ENCODE results near the gene OR10J1. TPM values are rescaled to one million over a fixed set of nuclear protein-coding genes. Genes with fewer than 3 reads are reported as not detected.

OR10J1 gene, protein sequence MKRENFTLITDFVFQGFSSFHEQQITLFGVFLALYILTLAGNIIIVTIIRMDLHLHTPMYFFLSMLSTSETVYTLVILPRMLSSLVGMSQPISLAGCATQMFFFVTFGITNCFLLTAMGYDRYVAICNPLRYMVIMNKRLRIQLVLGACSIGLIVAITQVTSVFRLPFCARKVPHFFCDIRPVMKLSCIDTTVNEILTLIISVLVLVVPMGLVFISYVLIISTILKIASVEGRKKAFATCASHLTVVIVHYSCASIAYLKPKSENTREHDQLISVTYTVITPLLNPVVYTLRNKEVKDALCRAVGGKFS
- not detected in 2 replicates for total RNA-seq

GRCh38 chr1:159439422-159439821 lies at the start of gene OR10J1:
OR10J1 (plus strand) TSS chr1:159439722; CDS start chr1:159439792, 70 bp downstream.

GRCh38 chr1:159431904-159432303 lies 7.6 kb upstream of the OR10J1 start, which contains the start of gene OR10J4:
OR10J4 (plus strand) TSS chr1:159432204.

Other genes starting within 250 kb of the OR10J1 start
- gene ACKR1, start 234.8 kb upstream of the OR10J1 start, total RNA-seq, result not detected in 2 replicates
- not detected in 2 replicates for gene FCER1A, start 137.4 kb upstream of the OR10J1 start, total RNA-seq
- gene OR10J4, start 7.5 kb upstream of the OR10J1 start, total RNA-seq, result not detected in 2 replicates
- gene OR10J5, start 96.3 kb downstream of the OR10J1 start, total RNA-seq, result not detected in 2 replicates
- gene APCS, start 148.1 kb downstream of the OR10J1 start, total RNA-seq, result not detected in 2 replicates